ENCODE data around the gene MRGPRF.

The MRGPRF gene

GRCh38 chr11:69018924-69019323, 5.9 kb upstream of the MRGPRF start:
- Histone ChIP-seq H3K36me3 (ENCODE audit: control insufficient read depth, insufficient read depth, low read length) (no peaks in the 10 kb centered on the region), H3K27me3 (ENCODE audit: control insufficient read depth, insufficient read depth, low read length) (no peaks in the 10 kb centered on the region), H3K27ac (ENCODE audit: low read length) (no peak overlapping the region), H3K4me1 (ENCODE audit: control insufficient read depth, insufficient read depth, low read length) (peaks cover 3% of the 10 kb centered on the region; the same call in 1 of the 2 replicates), H3K9me3 (ENCODE audit: control insufficient read depth, insufficient read depth, low read length) (no peaks in the 10 kb centered on the region), H3K4me3 (ENCODE audit: low read length) (no peak overlapping the region)
- no CpG with 5 or more reads among the region's 13 CpGs for WGBS (ENCODE audit: insufficient coverage, insufficient read length)
- DNase-seq (ENCODE audit: low read depth, low spot score), result no peak

- no CpG with 5 or more reads among the region's 10 CpGs for WGBS (ENCODE audit: insufficient coverage, insufficient read length)
- no peak for DNase-seq (ENCODE audit: low read depth, low spot score)
- H3K36me3 ChIP-seq (ENCODE audit: control insufficient read depth, insufficient read depth, low read length), result no peaks in the 10 kb centered on the region
- H3K27me3 ChIP-seq (ENCODE audit: control insufficient read depth, insufficient read depth, low read length), result no peaks in the 10 kb centered on the region
- peaks cover 3% of the 10 kb centered on the region; the same call in 1 of the 2 replicates for H3K4me1 ChIP-seq (ENCODE audit: control insufficient read depth, insufficient read depth, low read length)
- no peak overlapping the region for H3K4me3 ChIP-seq (ENCODE audit: low read length)
- no peaks in the 10 kb centered on the region for H3K9me3 ChIP-seq (ENCODE audit: control insufficient read depth, insufficient read depth, low read length)
- H3K27ac ChIP-seq (ENCODE audit: low read length), result no peak overlapping the region
Observed at GRCh38 chr11:69017951-69018350, 4.9 kb upstream of the MRGPRF start.

- no peaks in the 10 kb centered on the region for H3K36me3 ChIP-seq (ENCODE audit: control insufficient read depth, insufficient read depth, low read length)
- H3K9me3 ChIP-seq (ENCODE audit: control insufficient read depth, insufficient read depth, low read length), result no peaks in the 10 kb centered on the region
- no peak overlapping the region for H3K27ac ChIP-seq (ENCODE audit: low read length)
- WGBS (ENCODE audit: insufficient coverage, insufficient read length), result no CpG with 5 or more reads among the region's 9 CpGs
- H3K4me1 ChIP-seq (ENCODE audit: control insufficient read depth, insufficient read depth, low read length), result peaks cover 15% of the 10 kb centered on the region
- no peak overlapping the region for H3K4me3 ChIP-seq (ENCODE audit: low read length)
- no peaks in the 10 kb centered on the region for H3K27me3 ChIP-seq (ENCODE audit: control insufficient read depth, insufficient read depth, low read length)
- DNase-seq (ENCODE audit: low read depth, low spot score), result no peak
Observed at GRCh38 chr11:69014898-69015549, 2.0 kb upstream of the MRGPRF start.

- no peak for DNase-seq (ENCODE audit: low read depth, low spot score)
- Histone ChIP-seq H3K4me1 (ENCODE audit: control insufficient read depth, insufficient read depth, low read length) (peaks cover 15% of the 10 kb centered on the region), H3K27ac (ENCODE audit: low read length) (no peak overlapping the region), H3K27me3 (ENCODE audit: control insufficient read depth, insufficient read depth, low read length) (no peaks in the 10 kb centered on the region), H3K9me3 (ENCODE audit: control insufficient read depth, insufficient read depth, low read length) (no peaks in the 10 kb centered on the region), H3K36me3 (ENCODE audit: control insufficient read depth, insufficient read depth, low read length) (no peaks in the 10 kb centered on the region), H3K4me3 (ENCODE audit: low read length) (no peak overlapping the region)
- WGBS (ENCODE audit: insufficient coverage, insufficient read length), result no CpG with 5 or more reads among the region's 28 CpGs
Observed at GRCh38 chr11:69014084-69014851, 1.2 kb upstream of the MRGPRF start.

- DNase-seq (ENCODE audit: low read depth, low spot score), result no peak
- no peaks in the 10 kb centered on the region for H3K27me3 ChIP-seq (ENCODE audit: control insufficient read depth, insufficient read depth, low read length)
- no peaks in the 10 kb centered on the region for H3K9me3 ChIP-seq (ENCODE audit: control insufficient read depth, insufficient read depth, low read length)
- H3K4me1 ChIP-seq (ENCODE audit: control insufficient read depth, insufficient read depth, low read length), result peaks cover 15% of the 10 kb centered on the region
- no peaks in the 10 kb centered on the region for H3K36me3 ChIP-seq (ENCODE audit: control insufficient read depth, insufficient read depth, low read length)
- no peak overlapping the region for H3K27ac ChIP-seq (ENCODE audit: low read length)
- peak overlapping the region; percentile 47 for H3K4me3 ChIP-seq (ENCODE audit: low read length)
- no CpG with 5 or more reads among the region's 21 CpGs for WGBS (ENCODE audit: insufficient coverage, insufficient read length)
Observed at GRCh38 chr11:69012092-69013008, 696 bp downstream of the MRGPRF start.

GRCh38 chr11:69011624-69012091, 1.4 kb downstream of the MRGPRF start:
- Histone ChIP-seq H3K27me3 (ENCODE audit: control insufficient read depth, insufficient read depth, low read length) (no peaks in the 10 kb centered on the region), H3K36me3 (ENCODE audit: control insufficient read depth, insufficient read depth, low read length) (no peaks in the 10 kb centered on the region), H3K27ac (ENCODE audit: low read length) (no peak overlapping the region), H3K9me3 (ENCODE audit: control insufficient read depth, insufficient read depth, low read length) (no peaks in the 10 kb centered on the region), H3K4me1 (ENCODE audit: control insufficient read depth, insufficient read depth, low read length) (peaks cover 15% of the 10 kb centered on the region), H3K4me3 (ENCODE audit: low read length) (no peak overlapping the region)
- no peak for DNase-seq (ENCODE audit: low read depth, low spot score)
- no CpG with 5 or more reads among the region's 9 CpGs for whole genome bisulfite sequencing (ENCODE audit: insufficient coverage, insufficient read length)

GRCh38 chr11:69010964-69011623, 2.0 kb downstream of the MRGPRF start:
- Histone ChIP-seq H3K27me3 (ENCODE audit: control insufficient read depth, insufficient read depth, low read length) (no peaks in the 10 kb centered on the region), H3K27ac (ENCODE audit: low read length) (no peak overlapping the region), H3K9me3 (ENCODE audit: control insufficient read depth, insufficient read depth, low read length) (no peaks in the 10 kb centered on the region), H3K4me3 (ENCODE audit: low read length) (no peak overlapping the region; the same call in 1 of the 2 replicates), H3K4me1 (ENCODE audit: control insufficient read depth, insufficient read depth, low read length) (peaks cover 15% of the 10 kb centered on the region), H3K36me3 (ENCODE audit: control insufficient read depth, insufficient read depth, low read length) (no peaks in the 10 kb centered on the region)
- no CpG with 5 or more reads among the region's 43 CpGs for WGBS (ENCODE audit: insufficient coverage, insufficient read length)
- no peak for DNase-seq (ENCODE audit: low read depth, low spot score)

GRCh38 chr11:69010361-69010891, 2.6 kb downstream of the MRGPRF start:
- Histone ChIP-seq H3K4me1 (ENCODE audit: control insufficient read depth, insufficient read depth, low read length) (peaks cover 15% of the 10 kb centered on the region), H3K27me3 (ENCODE audit: control insufficient read depth, insufficient read depth, low read length) (no peaks in the 10 kb centered on the region), H3K4me3 (ENCODE audit: low read length) (no peak overlapping the region; the same call in 1 of the 2 replicates), H3K9me3 (ENCODE audit: control insufficient read depth, insufficient read depth, low read length) (no peaks in the 10 kb centered on the region), H3K36me3 (ENCODE audit: control insufficient read depth, insufficient read depth, low read length) (peaks cover 3% of the 10 kb centered on the region; the same call in 1 of the 2 replicates), H3K27ac (ENCODE audit: low read length) (no peak overlapping the region)
- no peak for DNase-seq (ENCODE audit: low read depth, low spot score)
- no CpG with 5 or more reads among the region's 9 CpGs for WGBS (ENCODE audit: insufficient coverage, insufficient read length)

GRCh38 chr11:69009441-69010211, 3.4 kb downstream of the MRGPRF start:
- peaks cover 15% of the 10 kb centered on the region for H3K4me1 ChIP-seq (ENCODE audit: control insufficient read depth, insufficient read depth, low read length)
- H3K36me3 ChIP-seq (ENCODE audit: control insufficient read depth, insufficient read depth, low read length), result peaks cover 4% of the 10 kb centered on the region; the same call in 1 of the 2 replicates
- no peak for DNase-seq (ENCODE audit: low read depth, low spot score)
- H3K4me3 ChIP-seq (ENCODE audit: low read length), result no peak overlapping the region
- no peak overlapping the region for H3K27ac ChIP-seq (ENCODE audit: low read length)
- H3K27me3 ChIP-seq (ENCODE audit: control insufficient read depth, insufficient read depth, low read length), result no peaks in the 10 kb centered on the region
- no peaks in the 10 kb centered on the region for H3K9me3 ChIP-seq (ENCODE audit: control insufficient read depth, insufficient read depth, low read length)
- WGBS (ENCODE audit: insufficient coverage, insufficient read length), result no CpG with 5 or more reads among the region's 16 CpGs

Measured in iPS DF 6.9 (cell line).